RWPE2 (cell line): ENCODE results near the gene RAB3IL1.

Experiments
- ATAC-seq: fragments of 200-7000 bp; cut with Tn5 transposase; 3 replicates; pipeline ENCODE4 v1.9.1; 2021; ENCODE audit warnings: low read depth
- DNase-seq: peaks from one replicate; pipeline ENCODE4 v3.0.0-alpha.2; 2020; ENCODE audit warnings: low spot score
- H3K27ac ChIP-seq: fragments of 450-650 bp; 2 replicates; pipeline ENCODE4 v1.5.1; 2017; ENCODE audit warnings: mild to moderate bottlenecking; ENCODE audit not compliant: poor library complexity, severe bottlenecking
- H3K27me3 ChIP-seq: fragments of 250-450 bp; sonication (Bioruptor Pico); 2 replicates; pipeline ENCODE4 v1.5.1; 2021; ENCODE audit warnings: mild to moderate bottlenecking, moderate library complexity; ENCODE audit not compliant: insufficient read depth, poor library complexity, severe bottlenecking
- H3K36me3 ChIP-seq: fragments of 250-450 bp; sonication (Bioruptor Pico); 2 replicates; pipeline ENCODE4 v1.5.1; 2020; ENCODE audit warnings: low read depth, mild to moderate bottlenecking, moderate library complexity
- H3K4me1 ChIP-seq: fragments of 250-450 bp; sonication (Bioruptor Pico); 2 replicates; pipeline ENCODE4 v1.5.1; 2021; ENCODE audit warnings: mild to moderate bottlenecking, moderate library complexity; ENCODE audit not compliant: insufficient read depth, poor library complexity, severe bottlenecking
- H3K4me3 ChIP-seq: fragments of 250-450 bp; sonication (Bioruptor Pico); 2 replicates; pipeline ENCODE4 v1.5.1; 2021; ENCODE audit warnings: mild to moderate bottlenecking, moderate library complexity; ENCODE audit not compliant: severe bottlenecking
- H3K9me3 ChIP-seq: fragments of 250-450 bp; sonication (Bioruptor Pico); 2 replicates; pipeline ENCODE4 v1.5.1; 2021; ENCODE audit warnings: mild to moderate bottlenecking, moderate library complexity; ENCODE audit not compliant: severe bottlenecking
- CTCF ChIP-seq: fragments of 450-650 bp; IDR thresholded peaks from one replicate; pipeline ENCODE4 v1.5.1; 2017; ENCODE audit warnings: mild to moderate bottlenecking, moderate library complexity; ENCODE audit not compliant: poor library complexity, severe bottlenecking

RAB3IL1 gene

DNA sequence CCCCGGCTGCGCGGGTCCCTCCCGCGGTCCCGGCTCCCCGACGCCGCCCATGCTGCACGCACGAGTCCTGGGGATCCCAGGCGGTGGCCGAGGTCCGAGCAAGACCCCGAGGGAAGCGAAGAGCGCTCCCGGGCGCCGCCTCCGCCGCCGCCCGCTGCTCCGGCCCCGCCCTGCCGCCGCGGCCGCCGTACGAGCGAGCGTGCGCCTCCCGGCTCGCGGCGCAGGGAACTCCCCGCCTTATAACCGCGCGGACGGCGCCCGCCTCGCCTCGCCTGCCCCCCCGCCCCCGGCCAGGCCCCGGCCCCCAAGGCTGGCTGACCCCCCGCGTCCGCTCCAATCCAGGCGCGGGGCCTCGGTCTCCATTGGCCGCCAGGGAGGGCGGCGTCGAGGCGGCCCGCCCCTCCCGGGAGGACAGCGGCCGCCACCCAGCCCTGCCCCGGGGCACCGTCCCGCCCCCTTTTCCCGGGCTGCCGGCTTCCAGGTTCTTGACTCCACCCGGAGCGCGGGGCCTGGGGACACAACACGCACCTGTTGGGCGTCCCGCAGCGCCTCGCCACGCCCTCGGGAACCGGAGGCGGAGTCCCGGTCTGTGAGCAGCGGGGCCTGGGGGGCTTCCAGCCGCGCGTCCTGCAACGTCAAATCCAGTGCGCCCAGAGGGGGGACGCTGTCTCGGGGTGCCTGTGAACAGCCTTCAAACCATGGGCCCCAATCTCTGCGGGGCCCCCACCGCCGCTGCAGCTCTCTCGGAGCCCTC, 25.9 kb downstream of the RAB3IL1 start, which contains the start of gene FADS3:
Gene FADS3 (minus strand): TSS at position 215 of the 754 bp plus-strand sequence. CDS start 164 bp downstream, at position 51.
- peak within 1 kb of the TSS; percentile 75 for H3K4me3 ChIP-seq
- ATAC-seq (peak; percentile 64), DNase-seq (peak; percentile 82)
- H3K36me3 ChIP-seq, result peaks cover 26% of the 10 kb centered on the region
- TF ChIP-seq CTCF, result no peak
- peaks cover 20% of the 10 kb centered on the region for H3K4me1 ChIP-seq
- H3K27ac ChIP-seq, result peak within 1 kb of the TSS; percentile 84
- no peaks in the 10 kb centered on the region for H3K27me3 ChIP-seq
- no peaks in the 10 kb centered on the region for H3K9me3 ChIP-seq

GRCh38 chr11:61890529-61891330, 26.6 kb downstream of the RAB3IL1 start:
- peak overlapping the region; percentile 84 for H3K27ac ChIP-seq
- peak; percentile 20; the same call in 2 of the 3 replicates for ATAC-seq

GRCh38 chr11:61889831-61890230, 27.5 kb downstream of the RAB3IL1 start:
- ATAC-seq (no peak), DNase-seq (no peak)
- H3K36me3 ChIP-seq, result peaks cover 36% of the 10 kb centered on the region
- no peak for TF ChIP-seq CTCF
- H3K9me3 ChIP-seq, result no peaks in the 10 kb centered on the region
- H3K27ac ChIP-seq, result peak overlapping the region; percentile 84
- H3K27me3 ChIP-seq, result no peaks in the 10 kb centered on the region
- peaks cover 20% of the 10 kb centered on the region for H3K4me1 ChIP-seq
- peak overlapping the region; percentile 75 for H3K4me3 ChIP-seq

More at GRCh38 chr11:61890529-61891330, 26.6 kb downstream of the RAB3IL1 start:
- no peak for TF ChIP-seq CTCF
- Histone ChIP-seq H3K9me3 (no peaks in the 10 kb centered on the region), H3K4me1 (peaks cover 20% of the 10 kb centered on the region), H3K4me3 (peak overlapping the region; percentile 75), H3K36me3 (peaks cover 30% of the 10 kb centered on the region), H3K27me3 (no peaks in the 10 kb centered on the region)
- no peak for DNase-seq

- no peak overlapping the region for H3K4me3 ChIP-seq
- H3K27me3 ChIP-seq, result no peaks in the 10 kb centered on the region
- no peak for DNase-seq
- H3K9me3 ChIP-seq, result no peaks in the 10 kb centered on the region
- no peak for TF ChIP-seq CTCF
- peak overlapping the region; percentile 84 for H3K27ac ChIP-seq
- ATAC-seq, result no peak
- H3K36me3 ChIP-seq, result peaks cover 38% of the 10 kb centered on the region
- peaks cover 20% of the 10 kb centered on the region for H3K4me1 ChIP-seq
These were observed 28.8 kb downstream of the RAB3IL1 start for GRCh38 chr11:61888590-61888989.
